DMS53 treated with DMSO at 0.1 percent for 48 hours (cell line): Measurements from ENCODE around the gene RHCE.
"Not testable (repeated sequence)": the region's sequence is repeated elsewhere in the genome, so short reads cannot be mapped to it uniquely, and the experiment has no call there.

Source experiments
- DNase-seq: peaks from one replicate; lab custom pipeline; 2025; ENCODE audit not compliant: unreplicated experiment; lab: John Stamatoyannopoulos, UW

The RHCE gene

GRCh38 chr1:25349606-25350005 is 71.0 kb downstream of the RHCE start:
- no peak for DNase-seq

- DNase-seq = no peak
Observed at GRCh38 chr1:25347556-25347955, 73.1 kb downstream of the RHCE start.

- no peak for DNase-seq
Observed at GRCh38 chr1:25343872-25344271, 76.8 kb downstream of the RHCE start.

- no peak for DNase-seq
Observed at GRCh38 chr1:25342846-25343245, 77.8 kb downstream of the RHCE start.

GRCh38 chr1:25341746-25342145 is 78.9 kb downstream of the RHCE start:
- DNase-seq = no peak

GRCh38 chr1:25338986-25339385 is 81.6 kb downstream of the RHCE start:
- no peak for DNase-seq

- DNase-seq = peak; percentile 49
Observed at GRCh38 chr1:25338188-25338981, 82.2 kb downstream of the RHCE start, which contains the start of gene TMEM50A. TSS of gene TMEM50A (plus strand) at chr1:25338334. CDS start at chr1:25340487, 2,153 bp downstream.

- DNase-seq = not testable (repeated sequence)
Observed at GRCh38 chr1:25337483-25338187, 83.0 kb downstream of the RHCE start.

- not testable (repeated sequence) for DNase-seq
Observed at GRCh38 chr1:25336922-25337354, 83.7 kb downstream of the RHCE start.

GRCh38 chr1:25329950-25330349 is 90.7 kb downstream of the RHCE start:
- DNase-seq = not testable (repeated sequence)

GRCh38 chr1:25329336-25329735 is 91.3 kb downstream of the RHCE start:
- not testable (repeated sequence) for DNase-seq

GRCh38 chr1:25328791-25329185 is 91.8 kb downstream of the RHCE start:
- not testable (repeated sequence) for DNase-seq

GRCh38 chr1:25327864-25328790 is 92.5 kb downstream of the RHCE start:
- DNase-seq = not testable (repeated sequence)

- not testable (repeated sequence) for DNase-seq
Observed at GRCh38 chr1:25324407-25324806, 96.2 kb downstream of the RHCE start.

GRCh38 chr1:25322127-25322526 is 98.5 kb downstream of the RHCE start:
- not testable (repeated sequence) for DNase-seq

- not testable (repeated sequence) for DNase-seq
Observed at GRCh38 chr1:25320314-25320938, 100.2 kb downstream of the RHCE start.

- DNase-seq = not testable (repeated sequence)
Observed at GRCh38 chr1:25312806-25313470, 107.7 kb downstream of the RHCE start.
